ENCODE results near the gene NDUFS4.
A peak's percentile ranks its signal among the peaks of the same experiment; 100 is the strongest.
"Not testable (repeated sequence)": the region's sequence is repeated elsewhere in the genome, so short reads cannot be mapped to it uniquely, and the experiment has no call there.

The NDUFS4 gene

GRCh38 chr5:53560506-53561191, at the start of gene NDUFS4:
Gene NDUFS4 (plus strand): TSS chr5:53560639. CDS start chr5:53560663, 24 bp downstream.
- DNase-seq (ENCODE audit: low spot score), result peak; percentile 85

DNA sequence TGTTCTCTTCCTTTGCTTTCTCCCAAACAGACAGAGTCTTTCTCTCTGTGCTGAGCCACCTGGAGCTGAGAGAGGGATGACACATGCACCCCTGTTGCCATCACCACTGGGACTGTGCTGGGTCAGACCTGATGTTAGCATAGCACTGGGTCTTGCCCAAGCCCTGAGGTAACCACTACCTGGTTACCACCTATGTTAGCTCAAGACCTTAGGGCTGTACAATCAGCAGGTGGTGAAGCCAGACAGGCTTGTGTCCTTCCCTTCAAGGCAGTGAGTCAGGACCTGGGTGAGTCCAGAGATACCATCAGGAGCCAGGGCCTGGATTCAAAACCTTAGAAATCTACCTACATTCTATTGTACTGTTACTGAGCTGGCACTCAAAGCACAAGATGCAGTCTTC, 47.9 kb upstream of the NDUFS4 start:
- no peak for DNase-seq (ENCODE audit: low spot score)

- no peak for DNase-seq (ENCODE audit: low spot score)
These were observed 44.5 kb upstream of the NDUFS4 start for GRCh38 chr5:53515988-53516387.

DNA sequence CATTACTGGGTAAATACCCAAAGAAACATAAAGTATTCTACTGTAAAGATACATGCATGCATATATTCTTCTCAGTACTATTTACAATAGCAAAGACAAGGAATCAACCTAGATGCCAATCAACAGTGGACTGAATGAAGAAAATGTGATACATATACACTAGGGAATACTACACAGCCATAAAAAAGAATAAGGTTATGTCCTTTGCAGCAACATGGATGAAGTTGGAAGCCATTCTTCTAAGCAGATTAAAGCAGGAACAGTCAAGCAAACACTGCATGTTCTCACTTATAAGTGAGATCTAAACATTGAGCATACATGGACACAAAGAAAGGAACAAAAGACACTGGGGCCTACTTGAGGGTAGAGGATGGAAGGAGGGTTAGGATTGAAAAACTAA, 39.6 kb upstream of the NDUFS4 start:
- no peak for DNase-seq (ENCODE audit: low spot score)

DNA sequence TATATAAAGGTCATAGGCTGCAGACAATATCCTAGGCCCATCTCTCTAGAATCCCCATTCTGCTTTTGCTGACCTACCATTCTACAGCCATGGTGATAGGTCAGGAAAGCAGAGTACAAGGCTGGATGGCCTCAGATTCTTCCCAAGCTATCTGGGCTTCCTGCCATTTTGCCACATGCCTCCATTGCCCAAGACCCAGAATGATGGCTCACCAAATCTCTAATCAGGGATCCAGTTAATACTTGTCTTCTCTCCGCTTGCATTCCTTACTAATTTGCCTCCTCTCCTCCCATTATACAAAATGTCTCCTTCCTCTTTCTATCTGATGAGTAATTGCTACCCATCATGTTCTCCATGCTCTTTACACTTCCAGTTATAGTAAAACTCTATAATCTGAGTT, 22.7 kb upstream of the NDUFS4 start:
- no peak for DNase-seq (ENCODE audit: low spot score)

DNA sequence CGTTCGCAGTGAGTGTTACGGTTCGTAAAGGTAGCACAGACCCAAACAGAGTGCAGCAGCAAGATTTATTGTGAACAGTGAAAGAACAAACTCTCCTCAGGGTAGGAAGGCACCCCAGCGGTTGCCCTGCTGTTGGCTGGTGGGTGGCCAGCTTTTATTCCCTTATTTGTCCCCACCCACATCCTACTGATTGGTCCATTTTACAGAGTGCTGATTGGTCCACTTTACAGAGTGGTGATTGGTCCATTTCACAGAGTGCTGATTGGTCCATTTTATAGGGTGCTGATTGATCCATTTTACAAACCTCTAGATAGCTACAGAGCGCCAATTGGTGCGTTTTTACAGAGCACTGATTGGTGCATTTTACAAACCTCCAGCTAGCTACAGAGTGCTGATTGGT, 19.7 kb upstream of the NDUFS4 start:
- DNase-seq (ENCODE audit: low spot score), result not testable (repeated sequence)

DNA sequence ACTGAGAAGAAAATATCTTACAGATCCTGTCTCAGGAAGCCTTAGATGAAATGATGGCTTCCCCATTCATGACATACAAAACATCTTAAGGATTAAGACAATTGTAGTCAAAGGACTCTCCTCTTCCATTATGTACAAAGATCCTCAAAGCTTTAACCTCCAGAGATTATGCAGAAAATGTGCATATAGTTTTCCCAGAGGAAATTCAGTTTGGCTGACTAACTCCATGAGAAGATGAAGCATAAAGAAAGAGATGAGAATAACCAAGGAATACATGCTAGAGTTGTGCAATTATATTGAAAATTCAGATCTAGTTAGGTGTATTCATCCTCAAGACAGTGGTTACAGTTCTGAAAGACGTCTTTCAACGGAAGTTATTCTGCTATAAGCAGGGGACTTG, 18.6 kb upstream of the NDUFS4 start:
- no peak for DNase-seq (ENCODE audit: low spot score)

DNA sequence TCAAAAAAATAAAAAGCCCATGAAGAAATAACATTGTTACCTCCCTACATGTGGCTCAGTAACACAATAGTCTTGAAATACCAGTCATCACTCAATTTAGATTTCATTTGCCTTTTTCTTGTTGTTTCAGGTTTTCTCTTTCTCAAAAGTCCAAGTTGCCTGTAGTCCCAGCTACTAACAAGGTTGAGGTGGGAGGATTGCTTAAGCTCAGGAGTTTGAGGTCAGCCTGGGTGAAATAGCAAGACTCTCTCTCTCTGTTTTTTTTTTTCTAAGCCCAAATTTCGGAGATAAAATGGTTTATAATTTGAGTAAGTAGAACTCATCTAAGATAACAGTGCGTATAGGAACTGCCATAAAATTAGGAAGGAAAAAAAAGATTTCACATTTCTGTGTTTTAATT, 17.5 kb upstream of the NDUFS4 start:
- no peak for DNase-seq (ENCODE audit: low spot score)

DNA sequence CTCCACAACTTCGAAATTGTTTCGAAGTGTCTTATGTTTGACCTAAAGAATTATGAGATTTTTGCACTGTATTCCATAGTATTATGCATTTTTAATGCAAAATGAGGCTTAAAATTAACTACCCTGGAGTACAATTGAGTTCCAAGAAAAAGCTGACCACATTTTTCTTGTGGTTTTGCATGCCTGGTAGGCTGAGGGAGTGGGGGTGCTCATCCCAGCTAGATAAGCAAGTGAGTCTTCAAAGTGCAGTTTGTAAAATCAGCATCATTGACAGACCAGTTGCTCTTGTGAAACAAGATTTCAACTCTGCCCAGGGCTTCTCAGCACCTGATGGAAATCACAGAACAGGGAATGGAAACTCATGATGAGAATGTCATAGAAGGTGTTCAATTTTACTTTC, 17.0 kb upstream of the NDUFS4 start:
- no peak for DNase-seq (ENCODE audit: low spot score)

GRCh38 chr5:53545744-53546143, 14.7 kb upstream of the NDUFS4 start:
- no peak for DNase-seq (ENCODE audit: low spot score)

DNA sequence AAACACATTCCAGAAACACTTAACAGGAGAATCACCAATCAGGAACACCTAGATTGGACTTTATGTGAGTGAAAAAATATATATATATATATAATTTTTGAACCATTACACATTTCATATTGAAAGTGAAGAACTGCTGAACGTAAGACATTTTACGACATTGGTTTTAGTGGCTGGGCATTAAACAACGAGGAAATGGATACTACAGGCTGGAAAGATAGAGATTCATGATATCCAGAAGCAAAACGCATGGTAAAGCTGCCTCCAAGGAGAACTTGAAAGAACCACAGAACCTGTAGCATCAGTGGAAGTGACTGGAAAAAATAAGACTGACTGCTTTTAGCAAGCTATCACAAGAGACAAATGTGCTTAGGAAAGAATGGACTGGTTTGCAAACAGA, 13.2 kb upstream of the NDUFS4 start:
- no peak for DNase-seq (ENCODE audit: low spot score)

DNA sequence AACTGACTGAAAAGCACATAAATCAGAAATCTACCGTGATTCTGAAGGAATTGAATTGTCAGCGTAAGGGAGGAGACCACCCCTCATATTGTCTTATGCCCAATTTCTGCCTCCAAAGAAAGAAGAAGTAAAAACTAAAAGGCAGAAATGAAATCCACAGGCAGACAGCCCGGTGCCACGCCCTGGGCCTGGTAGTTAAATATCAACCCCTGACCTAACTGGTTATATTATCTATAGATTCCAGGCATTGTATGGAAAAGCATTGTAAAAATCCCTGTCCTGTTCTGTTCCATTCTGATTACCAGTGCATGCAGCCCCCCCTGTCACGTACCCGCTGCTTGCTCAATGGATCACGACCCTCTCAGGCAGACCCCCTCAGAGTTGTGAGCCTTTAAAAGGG, 11.9 kb upstream of the NDUFS4 start:
- DNase-seq (ENCODE audit: low spot score), result not testable (repeated sequence)

GRCh38 chr5:53549792-53550191, 10.6 kb upstream of the NDUFS4 start:
- no peak for DNase-seq (ENCODE audit: low spot score)

GRCh38 chr5:53552561-53552960, 7.9 kb upstream of the NDUFS4 start:
- no peak for DNase-seq (ENCODE audit: low spot score)

- no peak for DNase-seq (ENCODE audit: low spot score)
These were observed 6.0 kb upstream of the NDUFS4 start for GRCh38 chr5:53554444-53554843.

GRCh38 chr5:53555160-53555559, 5.3 kb upstream of the NDUFS4 start:
- no peak for DNase-seq (ENCODE audit: low spot score)

DNA sequence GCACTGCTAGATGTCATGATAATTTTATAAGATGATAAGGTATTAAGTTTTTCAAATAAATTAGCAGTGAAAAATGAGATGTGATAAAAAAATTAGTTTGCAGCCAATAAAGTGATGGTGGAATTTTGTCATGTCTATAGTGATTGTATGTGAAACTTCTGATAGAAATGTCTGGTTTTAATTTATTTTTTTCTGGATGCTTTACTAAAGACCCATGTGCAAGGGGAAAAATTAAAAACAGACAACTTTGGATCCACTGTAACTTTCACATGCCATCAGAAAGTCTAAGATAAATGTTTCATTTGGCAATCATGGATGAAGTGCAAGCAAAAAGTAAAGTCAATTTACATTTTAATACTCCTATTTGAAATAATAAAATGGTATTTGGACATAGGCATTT, 4.4 kb upstream of the NDUFS4 start:
- no peak for DNase-seq (ENCODE audit: low spot score)

DNA sequence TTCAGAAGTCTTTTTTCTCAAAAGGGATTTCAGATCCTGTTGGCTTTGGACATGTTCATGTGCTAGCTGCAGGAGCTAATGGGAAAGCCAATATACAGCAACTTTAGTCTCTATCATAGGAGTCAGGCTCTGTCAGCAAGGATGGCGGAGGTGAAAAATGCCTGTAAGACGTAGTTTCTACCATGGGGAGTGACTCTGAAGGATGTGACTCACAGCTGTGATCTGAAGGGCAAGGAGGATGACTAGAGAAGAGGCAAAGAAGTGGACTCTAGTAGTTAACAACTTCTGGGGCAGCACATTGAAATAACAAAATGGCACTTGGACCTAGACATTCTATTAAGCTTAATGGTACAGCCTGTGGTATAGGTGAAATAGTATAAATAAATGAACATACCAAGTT, 3.1 kb upstream of the NDUFS4 start:
- DNase-seq (ENCODE audit: low spot score), result no peak

DNA sequence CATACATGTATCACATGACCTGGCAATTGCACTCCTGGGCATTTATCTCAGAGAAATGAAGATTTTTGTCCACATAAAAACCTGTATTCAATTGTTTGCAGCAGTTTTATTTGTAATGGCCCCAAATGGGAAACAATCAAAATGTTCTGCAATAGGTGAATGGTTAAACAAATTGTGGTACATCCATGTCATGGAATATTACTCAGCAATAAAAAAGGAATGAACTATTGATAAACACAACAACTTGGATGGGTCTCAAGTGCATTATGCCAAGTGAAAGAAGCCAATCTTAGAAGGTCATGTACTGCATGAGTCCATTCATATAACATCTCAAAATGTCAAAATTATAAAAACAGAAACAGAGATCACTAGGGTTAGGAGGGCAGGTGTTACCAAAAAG, 1.5 kb upstream of the NDUFS4 start:
- no peak for DNase-seq (ENCODE audit: low spot score)

GRCh38 chr5:53560028-53560427, 411 bp upstream of the NDUFS4 start:
- DNase-seq (ENCODE audit: low spot score), result peak; percentile 38

DNA sequence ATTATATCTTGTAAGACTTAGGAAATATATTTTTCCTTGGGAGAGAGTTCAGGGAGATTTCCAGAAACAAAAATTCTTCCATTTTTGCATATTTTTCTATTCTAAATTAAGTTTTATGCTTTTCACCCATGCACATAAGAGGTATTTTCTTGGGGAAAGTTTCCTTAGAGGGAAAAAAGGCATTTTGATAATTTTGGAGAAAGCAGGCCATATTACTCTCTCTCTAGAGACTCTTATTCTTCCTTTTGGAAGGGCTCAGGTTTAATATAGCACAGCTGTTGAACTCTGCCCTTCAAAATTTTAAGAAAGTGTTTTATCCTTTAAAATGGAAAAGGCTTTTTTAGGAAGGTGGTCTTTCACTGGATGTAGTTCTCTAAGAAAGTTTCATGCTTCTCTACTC, 8.0 kb downstream of the NDUFS4 start:
- DNase-seq (ENCODE audit: low spot score), result no peak

GRCh38 chr5:53568871-53569270, 8.4 kb downstream of the NDUFS4 start:
- DNase-seq (ENCODE audit: low spot score), result no peak

- DNase-seq (ENCODE audit: low spot score), result no peak
These were observed 9.0 kb downstream of the NDUFS4 start for GRCh38 chr5:53569453-53569852.

GRCh38 chr5:53571403-53571802, 11.0 kb downstream of the NDUFS4 start:
- no peak for DNase-seq (ENCODE audit: low spot score)

GRCh38 chr5:53575101-53575500, 14.7 kb downstream of the NDUFS4 start:
- no peak for DNase-seq (ENCODE audit: low spot score)

All from cerebellar cortex (tissue), 1 donor.